GM18868 (cell line): Measurements from ENCODE around the gene LRRC71.
"Not testable (repeated sequence)": the region's sequence is repeated elsewhere in the genome, so short reads cannot be mapped to it uniquely, and the experiment has no call there.

Source experiments
- ATAC-seq: cut with Tn5 transposase; IDR thresholded peaks from one replicate; pipeline ENCODE4 v1.9.1; 2021; ENCODE audit warnings: mild to moderate bottlenecking, moderate library complexity; ENCODE audit not compliant: unreplicated experiment

Gene LRRC71

DNA sequence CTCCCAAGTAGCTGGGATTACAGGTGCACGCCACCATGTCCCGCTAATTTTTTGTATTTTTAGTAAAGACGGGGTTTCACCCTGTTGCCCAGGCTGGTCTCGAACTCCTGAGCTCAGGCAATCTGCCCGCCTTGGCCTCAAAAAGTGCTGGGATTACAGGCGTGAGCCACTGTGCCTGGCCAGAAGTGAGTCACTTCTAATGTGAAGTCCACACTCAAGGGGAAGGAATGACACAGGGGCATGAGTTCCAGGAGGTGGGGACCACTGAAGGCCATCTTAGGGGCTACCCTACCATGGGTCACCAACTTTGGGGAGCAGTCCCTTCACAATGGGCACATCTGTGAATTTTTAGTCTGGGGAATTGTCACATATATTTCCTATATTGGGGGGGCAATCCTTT, 6.3 kb downstream of the LRRC71 start:
- not testable (repeated sequence) for ATAC-seq

GRCh38 chr1:156927215-156928042, 7.0 kb downstream of the LRRC71 start:
- no peak for ATAC-seq

- no peak for ATAC-seq
Observed at GRCh38 chr1:156928043-156928602, 7.7 kb downstream of the LRRC71 start.

DNA sequence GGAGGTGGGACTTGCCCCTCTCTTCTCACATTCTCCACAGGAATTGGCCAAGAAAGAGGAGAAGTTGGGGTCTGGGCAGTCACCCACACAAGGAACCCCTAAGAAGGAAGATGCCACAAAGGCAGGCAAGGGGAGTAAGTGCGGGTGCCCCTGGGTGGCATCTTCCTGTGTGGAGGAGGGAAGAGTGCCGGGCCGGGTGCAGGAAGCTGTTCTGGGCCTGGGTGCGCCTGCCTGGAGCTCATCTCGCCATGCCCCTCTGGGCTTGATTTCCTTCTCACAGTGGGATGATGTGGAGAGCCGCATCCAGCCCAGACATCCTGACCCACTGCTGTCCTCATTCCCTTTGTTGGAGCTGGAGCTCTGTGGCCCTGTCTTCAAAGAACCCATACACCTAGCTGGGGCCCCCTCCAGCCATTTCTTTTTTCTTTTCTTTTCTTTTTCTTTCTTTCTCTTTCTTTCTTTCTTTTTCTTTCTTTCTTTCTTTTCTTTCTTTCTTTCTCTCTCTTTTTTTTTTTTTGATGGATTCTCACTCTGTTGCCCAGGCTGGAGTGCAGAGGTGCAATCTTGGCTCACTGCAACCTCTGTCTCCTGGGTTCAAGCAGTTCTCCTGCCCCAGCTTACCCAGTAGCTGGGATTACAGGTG, 9.3 kb downstream of the LRRC71 start:
- ATAC-seq, result no peak

DNA sequence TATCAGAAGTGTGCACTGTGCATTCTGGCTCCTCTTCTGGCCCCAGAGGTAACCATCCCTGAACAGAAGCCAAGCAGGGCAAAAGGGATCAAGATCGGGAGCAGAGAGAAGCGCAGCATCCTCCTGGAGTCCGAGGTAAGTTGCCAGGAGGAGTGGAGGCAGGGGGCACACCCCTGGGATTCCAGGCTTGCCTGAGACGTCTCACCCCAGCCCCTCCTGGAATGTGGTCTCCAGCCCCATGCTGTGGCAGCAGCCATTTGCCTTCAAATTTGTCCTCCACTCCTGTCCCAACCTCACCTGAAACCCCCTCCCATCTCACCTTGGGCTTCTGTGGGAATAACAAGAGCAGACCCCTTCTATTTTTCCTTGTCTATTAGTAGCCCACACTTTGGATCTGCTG, 10.1 kb downstream of the LRRC71 start:
- ATAC-seq, result no peak

- no peak for ATAC-seq
Observed at GRCh38 chr1:156931211-156931952, 10.9 kb downstream of the LRRC71 start.

DNA sequence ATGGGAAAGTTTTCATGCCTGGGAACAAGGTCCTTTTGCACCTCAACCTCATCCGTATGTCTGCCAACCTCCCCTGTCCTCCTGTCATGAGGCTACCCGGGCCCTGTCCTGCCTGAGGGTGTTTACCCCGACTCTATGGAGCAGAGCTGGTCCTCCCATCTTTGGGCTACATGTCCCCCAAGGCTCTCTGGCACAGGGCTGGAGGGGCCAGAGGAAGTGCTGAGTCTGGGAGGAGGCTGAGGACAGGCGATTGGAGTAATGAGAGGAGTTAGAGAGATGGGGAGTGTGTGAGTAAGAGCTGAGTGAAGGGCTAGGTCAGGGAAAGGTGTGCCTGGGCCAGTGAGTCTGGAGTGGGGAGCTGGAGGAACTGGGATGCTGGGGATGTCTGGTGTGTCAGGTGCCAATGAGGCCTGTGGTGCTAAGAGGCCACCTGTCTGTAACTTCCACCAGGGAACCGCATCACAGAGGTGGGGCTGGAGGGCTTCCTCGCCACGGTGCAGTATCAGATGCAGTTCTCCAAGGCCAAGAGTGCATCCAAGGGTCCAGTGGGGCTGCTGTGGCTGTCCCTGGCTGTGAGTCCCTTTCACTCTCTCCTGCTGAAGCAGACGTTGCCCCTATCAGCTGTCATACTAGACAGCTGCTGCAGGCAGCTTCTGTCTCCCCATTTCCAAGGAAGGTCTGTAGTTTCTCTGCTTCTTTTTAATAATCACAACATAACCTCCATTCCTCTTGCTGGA, 11.7 kb downstream of the LRRC71 start:
- no peak for ATAC-seq

DNA sequence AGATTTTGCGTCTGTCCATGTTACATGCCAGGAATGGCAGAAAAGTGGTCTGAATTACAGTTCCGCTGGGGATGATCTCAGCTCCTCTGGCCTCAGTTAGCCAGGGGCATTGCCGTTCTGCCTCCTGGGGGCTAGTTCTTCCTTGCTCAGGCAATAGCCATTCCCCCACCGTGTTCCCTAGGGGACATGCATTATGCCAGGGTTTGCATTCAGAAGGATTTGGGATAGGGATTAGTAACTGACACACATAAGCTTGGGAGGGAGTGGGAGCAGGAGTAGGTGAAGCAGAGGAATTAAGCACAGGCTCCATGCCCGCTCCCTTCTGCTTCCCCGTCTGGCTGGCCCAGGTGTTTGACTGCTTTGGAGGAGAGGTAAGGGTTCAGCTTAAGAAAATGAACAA, 12.7 kb downstream of the LRRC71 start:
- ATAC-seq, result no peak

DNA sequence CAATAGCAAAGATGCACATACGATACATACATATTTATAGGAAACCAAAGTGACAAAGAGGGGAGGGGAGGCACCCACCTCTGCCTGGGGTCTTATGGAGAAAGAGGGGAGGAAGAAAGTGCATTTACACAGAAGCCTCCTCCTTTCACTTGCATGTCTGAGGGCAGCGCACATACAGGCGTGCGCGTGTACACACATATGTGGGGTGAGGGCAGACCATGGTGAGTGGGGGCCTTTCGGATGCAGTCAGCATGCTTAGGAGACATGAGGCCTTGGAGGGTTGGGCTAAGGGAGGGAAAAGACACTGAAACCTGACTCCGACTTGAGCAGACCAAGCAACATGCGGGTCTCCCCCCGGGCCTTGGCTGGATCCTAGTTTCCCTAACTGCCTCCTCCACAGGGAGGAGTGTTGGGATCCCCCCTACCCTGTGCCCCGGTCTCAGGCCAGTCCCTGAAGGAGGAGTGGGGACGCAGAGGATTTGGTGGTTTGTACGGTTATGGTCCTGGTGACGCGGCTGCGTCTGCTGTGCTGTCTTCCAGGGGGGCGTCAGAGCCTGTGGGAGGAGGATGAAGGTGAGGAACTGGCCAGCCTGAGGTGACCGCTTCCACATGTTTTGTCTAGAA, 15.2 kb downstream of the LRRC71 start:
- ATAC-seq, result no peak

DNA sequence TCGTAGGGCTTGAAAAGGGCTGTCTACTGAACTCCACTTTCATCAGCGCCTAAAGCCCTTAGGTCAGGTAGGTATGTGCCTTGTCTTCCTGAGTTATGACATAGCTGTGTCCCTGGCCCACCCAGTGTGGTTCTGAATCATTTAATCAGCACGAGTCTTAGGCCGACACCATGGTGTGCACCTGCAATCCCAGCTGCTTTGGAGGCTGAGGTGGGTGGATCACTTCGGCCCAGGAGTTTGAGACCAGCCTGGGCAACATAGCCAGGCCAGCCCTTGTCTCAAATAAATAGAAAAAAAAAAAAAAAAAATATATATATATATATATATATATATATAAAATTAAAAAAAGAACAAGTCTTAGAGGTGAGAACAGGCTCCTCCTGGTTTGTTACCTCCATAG, 15.8 kb downstream of the LRRC71 start:
- ATAC-seq, result no peak

DNA sequence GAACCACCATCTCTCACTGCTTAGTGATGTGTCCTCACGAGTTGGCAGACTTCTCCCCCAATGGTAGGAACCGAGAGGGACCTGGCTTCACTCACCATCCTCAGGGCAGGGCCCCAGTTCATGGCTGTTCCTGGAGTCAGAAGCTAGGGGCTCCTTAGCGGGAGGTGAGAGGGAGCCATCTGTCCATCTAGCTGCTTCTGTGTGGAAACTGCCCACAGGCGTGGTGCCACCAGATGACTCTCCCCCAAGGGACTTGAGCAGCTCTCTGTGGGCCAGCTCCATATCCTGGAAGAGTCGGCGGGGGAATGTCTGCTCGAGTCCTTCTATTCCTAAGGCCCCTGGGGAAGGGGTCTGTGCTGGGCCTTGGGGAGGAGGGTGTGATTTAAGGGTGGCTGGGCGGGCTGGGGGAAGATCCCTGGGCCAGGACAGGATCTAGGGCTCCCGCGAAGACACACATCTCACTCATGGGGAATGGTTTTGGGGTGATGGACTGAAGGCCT, 16.3 kb downstream of the LRRC71 start:
- ATAC-seq, result no peak

DNA sequence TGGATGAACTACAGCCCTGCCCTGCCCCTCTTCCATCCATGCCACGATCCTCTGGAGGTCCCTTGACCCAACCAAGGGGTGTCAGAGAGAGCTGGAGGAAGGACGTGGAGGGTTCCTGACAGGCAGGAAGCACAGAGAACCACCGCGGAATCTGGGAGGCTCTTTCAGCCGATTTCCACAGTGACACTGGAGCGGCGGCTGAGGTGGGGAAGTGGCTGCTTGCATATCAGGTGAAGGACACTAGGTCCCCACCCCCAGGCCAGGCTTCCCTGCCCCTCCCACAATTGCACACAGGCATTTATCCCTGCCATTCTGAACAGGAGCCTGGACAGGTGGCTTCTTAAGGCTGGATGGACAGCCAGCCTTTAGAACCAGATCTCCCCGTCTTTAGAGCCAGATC, 17.5 kb downstream of the LRRC71 start:
- ATAC-seq, result no peak

GRCh38 chr1:156938813-156939212, 18.4 kb downstream of the LRRC71 start:
- ATAC-seq, result no peak

DNA sequence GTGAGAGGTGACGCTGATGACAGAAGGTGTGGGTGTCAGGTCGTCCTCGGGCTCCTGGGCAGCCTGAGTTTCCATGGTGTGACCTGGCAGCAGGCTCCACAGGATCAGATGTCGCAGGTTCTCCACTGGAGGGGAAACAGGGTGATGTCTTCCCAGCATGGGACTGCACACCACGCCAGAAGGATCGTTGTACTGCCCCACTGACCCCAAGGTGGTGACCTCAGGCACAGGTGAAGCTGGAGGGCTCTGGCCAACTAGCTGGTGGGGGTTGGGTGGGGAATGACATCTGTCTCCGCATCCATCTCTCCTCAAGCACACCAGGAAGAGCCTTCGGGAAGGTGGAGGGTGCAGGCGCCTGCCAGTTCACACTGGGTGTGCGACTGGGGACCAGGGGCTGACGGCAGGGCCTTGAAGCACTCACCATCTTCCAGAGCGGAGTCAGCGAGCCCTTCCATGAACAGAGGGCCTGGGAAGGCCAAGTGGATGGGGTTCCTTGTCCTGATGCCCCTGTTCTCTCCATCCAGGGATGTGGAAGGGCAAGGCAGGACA, 19.4 kb downstream of the LRRC71 start:
- ATAC-seq, result no peak

GRCh38 chr1:156941675-156942074, 21.2 kb downstream of the LRRC71 start:
- no peak for ATAC-seq

DNA sequence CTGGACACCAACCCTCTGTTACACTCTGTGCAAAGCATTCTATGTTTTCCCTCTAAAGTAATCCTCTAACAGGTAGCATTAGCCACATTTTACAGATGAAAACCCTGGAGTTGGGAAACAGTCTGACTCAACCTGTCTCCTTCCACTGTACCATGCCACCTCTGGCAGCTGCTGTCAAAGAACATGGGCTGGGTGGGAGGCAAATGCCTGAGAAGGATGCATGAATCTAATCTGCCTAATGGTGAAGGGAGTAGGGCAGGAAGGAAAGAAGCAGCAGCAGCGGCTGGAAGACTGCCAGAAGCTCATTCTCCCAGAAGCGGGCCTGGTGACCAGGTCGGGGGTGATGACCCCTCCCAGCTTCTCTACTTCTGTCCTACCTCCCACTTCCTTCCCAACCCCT, 21.7 kb downstream of the LRRC71 start:
- no peak for ATAC-seq

DNA sequence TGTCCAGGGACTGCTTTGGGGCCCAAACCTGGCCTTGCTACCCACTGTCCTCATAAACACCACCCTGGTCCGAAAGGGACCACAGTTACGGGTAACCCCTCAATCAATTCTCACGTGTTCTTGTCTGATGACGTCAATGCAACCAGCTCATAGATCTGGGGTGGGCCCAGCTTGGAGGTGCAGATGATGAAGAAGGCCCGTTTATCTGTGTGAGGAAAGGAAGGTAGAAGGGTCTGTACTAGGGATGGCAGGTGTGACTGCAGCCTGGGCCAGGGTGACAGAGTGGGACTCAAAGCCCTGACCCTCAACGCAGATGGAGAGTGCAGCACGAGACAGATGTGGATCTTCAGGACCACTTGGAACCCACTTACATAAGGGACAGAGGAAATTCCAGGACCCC, 22.1 kb downstream of the LRRC71 start:
- no peak for ATAC-seq

DNA sequence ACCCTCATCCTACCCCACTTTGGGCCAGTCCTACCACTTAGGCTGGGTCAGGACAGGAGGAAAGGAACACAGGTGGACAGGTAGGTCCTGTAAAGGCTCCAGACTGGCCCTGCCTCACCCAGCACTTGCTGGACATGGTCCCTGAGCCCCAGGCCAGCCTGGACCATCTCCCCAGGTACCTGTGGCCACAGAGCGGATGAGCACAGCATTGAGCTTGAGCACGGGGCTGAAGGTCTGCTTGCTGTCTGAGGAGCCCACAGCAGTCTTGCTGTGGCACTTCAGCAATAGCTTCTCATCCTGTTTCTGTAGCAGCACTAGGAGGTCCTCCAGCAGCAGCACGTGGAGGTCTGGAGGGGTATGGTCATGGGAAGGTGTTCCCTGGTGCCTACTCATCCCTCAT, 23.3 kb downstream of the LRRC71 start:
- no peak for ATAC-seq

- ATAC-seq, result no peak
Observed at GRCh38 chr1:156944268-156944667, 23.8 kb downstream of the LRRC71 start.

DNA sequence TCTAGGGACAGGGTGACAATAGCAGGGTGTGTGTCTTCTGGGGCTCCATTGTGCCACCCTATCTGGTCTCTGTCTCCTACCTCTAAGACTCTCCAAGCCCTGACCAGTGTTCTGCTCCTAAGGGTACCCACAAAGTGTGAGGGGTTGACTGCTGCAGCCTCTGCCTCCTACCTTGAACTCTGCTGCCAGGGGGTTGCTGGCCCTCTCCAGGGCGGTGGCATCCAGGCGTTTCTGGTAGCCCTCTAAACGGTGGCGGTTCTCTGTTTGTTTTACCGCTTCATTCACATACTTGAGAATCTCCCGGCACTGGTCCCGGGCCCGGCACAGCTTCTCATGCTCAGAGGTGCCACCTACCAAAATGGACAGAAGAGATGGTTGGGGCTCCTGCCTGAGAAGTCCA, 24.4 kb downstream of the LRRC71 start:
- no peak for ATAC-seq
